GM12878 (cell line): ENCODE measurements around the gene PTPRJ. TPM values are rescaled to one million over a fixed set of nuclear protein-coding genes. Genes with fewer than 3 reads are reported as not detected.

Experiments used
- ATAC-seq: fragments of 200-7000 bp; cut with Tn5 transposase; 3 replicates; pipeline ENCODE4 v1.9.1; 2020; ENCODE audit warnings: mild to moderate bottlenecking, moderate library complexity
- BruUV-seq: library from RNA; stranded (reverse); fragments of 400-500 nt; replicated peaks from 2 replicates; lab custom pipeline; 2021; lab: Mats Ljungman, UMichigan
- CTCF ChIA-PET: fragments of 300-600 bp; sonication (Branson Sonifier 250); formaldehyde crosslinking; extraction: SDS; loops from one replicate; lab custom pipeline; 2021; ENCODE audit warnings: inconsistent platforms; lab: Yijun Ruan, JAX
- POLR2A ChIA-PET: fragments of 350-600 bp; formaldehyde crosslinking; extraction: SDS; loops from one replicate; lab custom pipeline; 2021; ENCODE audit warnings: inconsistent platforms; lab: Charles Lee
- RAD21 ChIA-PET: fragments of 300-600 bp; sonication (Branson Sonifier 250); formaldehyde crosslinking; loops from one replicate; lab custom pipeline; 2023; ENCODE audit warnings: antibody characterized with exemption; ENCODE audit not compliant: unreplicated experiment; lab: Charles Lee
- SMC1A ChIA-PET: fragments of 300-600 bp; sonication (Branson Sonifier 250); formaldehyde crosslinking; loops from one replicate; lab custom pipeline; 2023; ENCODE audit not compliant: unreplicated experiment, uncharacterized antibody; lab: Charles Lee
- DNase-seq: peaks from one replicate; pipeline ENCODE4 v3.0.0-alpha.2; 2011; ENCODE audit warnings: low read depth, low spot score
- FAIRE-seq: peaks from 3 replicates; lab custom pipeline; 2011; peaks lifted over from hg19 to GRCh38; lab: Jason Lieb, UNC
- H2AFZ ChIP-seq: 2 replicates; pipeline ENCODE4 v1.6.0; 2011; ENCODE audit warnings: low read depth, low read length, control low read depth; ENCODE audit not compliant: control insufficient read depth
- H3K27ac ChIP-seq: 2 replicates; pipeline ENCODE4 v1.5.1; 2011; ENCODE audit warnings: control low read depth; ENCODE audit not compliant: control insufficient read depth, insufficient read depth
- H3K27me3 ChIP-seq, 2 experiments: replicated peaks in 1 of 2; 2 replicates each; pipeline versions ENCODE4 v1.6.0 to v1.6.1; 2011; ENCODE audit warnings: low read length in 1 of 2; ENCODE audit not compliant: control insufficient read depth in 2 of 2, insufficient read depth in 2 of 2
- H3K36me3 ChIP-seq, 2 experiments: 2 replicates each; pipeline ENCODE4 v1.5.1; 2011; ENCODE audit warnings: low read length in 1 of 2; ENCODE audit not compliant: control insufficient read depth in 2 of 2, insufficient read depth in 2 of 2
- H3K4me1 ChIP-seq: 2 replicates; pipeline ENCODE4 v1.6.1; 2011; ENCODE audit warnings: mild to moderate bottlenecking, low read length, moderate library complexity, mixed read lengths; ENCODE audit not compliant: control insufficient read depth, insufficient read depth
- H3K4me2 ChIP-seq: 2 replicates; pipeline ENCODE4 v1.6.0; 2011; ENCODE audit warnings: control low read depth; ENCODE audit not compliant: control insufficient read depth, insufficient read depth
- H3K4me3 ChIP-seq: fragments of 200-600 bp; sonication (generic); 2 replicates; pipeline ENCODE4 v1.5.1; 2016
- H3K79me2 ChIP-seq: 2 replicates; pipeline ENCODE4 v1.6.0; 2011; ENCODE audit warnings: low read length; ENCODE audit not compliant: control insufficient read depth, insufficient read depth
- H3K9ac ChIP-seq: 2 replicates; pipeline ENCODE4 v1.8.0; 2011; ENCODE audit warnings: low read length, control low read depth, mixed read lengths; ENCODE audit not compliant: control insufficient read depth, insufficient read depth
- H3K9me3 ChIP-seq: replicated peaks from 3 replicates; pipeline ENCODE4 v1.5.1; 2011; ENCODE audit warnings: mild to moderate bottlenecking, low read length; ENCODE audit not compliant: control insufficient read depth, insufficient read depth
- H4K20me1 ChIP-seq: 2 replicates; pipeline ENCODE4 v1.6.0; 2011; ENCODE audit not compliant: control insufficient read depth, insufficient read depth
- BCL11A ChIP-seq: IDR thresholded peaks from 2 replicates; pipeline ENCODE4 v1.6.1; 2011; ENCODE audit warnings: low read depth, low read length
- E2F8 ChIP-seq: fragments of 450-650 bp; IDR thresholded peaks from 2 replicates; pipeline ENCODE4 v1.6.1; 2018; ENCODE audit warnings: mild to moderate bottlenecking, low read depth, moderate library complexity; ENCODE audit not compliant: partially characterized antibody
- HDAC6 ChIP-seq: fragments of 200-600 bp; sonication (generic); IDR thresholded peaks from one replicate; pipeline ENCODE4 v1.8.0; 2017; ENCODE audit warnings: antibody characterized with exemption; ENCODE audit not compliant: unreplicated experiment
- MEF2A ChIP-seq: IDR thresholded peaks from 2 replicates; pipeline ENCODE4 v1.6.1; 2011; ENCODE audit warnings: low read depth, mild to moderate bottlenecking, low read length, moderate library complexity; ENCODE audit not compliant: insufficient read depth
- RAD21 ChIP-seq: IDR thresholded peaks from 2 replicates; pipeline ENCODE4 v1.6.1; 2011; ENCODE audit warnings: mild to moderate bottlenecking, low read depth, low read length, moderate library complexity; ENCODE audit not compliant: insufficient read depth
- REST ChIP-seq: IDR thresholded peaks from 2 replicates; pipeline ENCODE4 v1.6.1; 2012; ENCODE audit warnings: mild to moderate bottlenecking, low read depth, low read length
- SPI1 ChIP-seq: IDR thresholded peaks from 2 replicates; pipeline ENCODE4 v1.6.1; 2011; ENCODE audit warnings: low read depth, mild to moderate bottlenecking, low read length, moderate library complexity, borderline replicate concordance; ENCODE audit not compliant: insufficient read depth
- ZNF217 ChIP-seq: fragments of 450-650 bp; IDR thresholded peaks from 2 replicates; pipeline ENCODE4 v1.6.1; 2017; ENCODE audit warnings: antibody characterized with exemption, mild to moderate bottlenecking
- WGBS: methylation state at CpG from one replicate; pipeline ENCODE4 v1.1.6; 2016; ENCODE audit warnings: low lambda C conversion rate; ENCODE audit not compliant: insufficient replicate concordance, insufficient coverage; ENCODE audit errors: missing lambda C conversion rate; 5-methylcytosine and 5-hydroxymethylcytosine counted together
- in situ Hi-C: fragments of 300-500 bp; cut with MboI; formaldehyde crosslinking; loops from 9 replicates; pipeline ENCODE4 v1.14.3; 2018; ENCODE audit warnings: mixed read lengths
- intact Hi-C: fragments of 100-400 bp; cut with micrococcal nuclease; formaldehyde crosslinking; loops from one replicate; pipeline ENCODE4 v1.14.2; 2022; ENCODE audit not compliant: unreplicated experiment
- polyA plus RNA-seq, 11 experiments: library from polyadenylated mRNA; depleted of rRNA in 4 of 11; unstranded in 6 of 11; stranded (reverse) in 5 of 11; fragments of >200 nt; fragmentation: Nextera tagmentation in 4 of 11; fragmentation: Illumina TruSeq in 1 of 11; extraction: Ambion mirVana in 4 of 11; extraction: Trizol in 1 of 11; gene quantifications; 1 replicate in 1 of 11; 2 replicates in 10 of 11; pipeline versions ENCODE4 v1.2.1 to v1.2.3, GENCODE V29; 2011 to 2016; ENCODE audit warnings: inconsistent platforms in 2 of 11, missing spikeins in 2 of 11, low read depth in 1 of 11
- total RNA-seq, 4 experiments: library from RNA; depleted of rRNA in 3 of 4; stranded (reverse); fragments of >200 nt in 3 of 4; fragmentation: Illumina TruSeq in 1 of 4; extraction: Trizol in 1 of 4; gene quantifications; 2 replicates each; pipeline versions ENCODE4 v1.2.1 to v1.2.3, GENCODE V29; 2013 to 2021
- TF ChIP-seq, protein P1 (sequence below), 3 experiments: IDR thresholded peaks in 2 of 3; conservative IDR thresholded peaks in 1 of 3; 2 replicates each; pipeline ENCODE4 v1.5.1; 2011; ENCODE audit warnings: low read depth in 3 of 3, low read length in 3 of 3, mild to moderate bottlenecking in 3 of 3, control low read depth in 2 of 3, moderate library complexity in 2 of 3, inconsistent platforms in 1 of 3, mixed read lengths in 1 of 3; ENCODE audit not compliant: control insufficient read depth in 2 of 3, insufficient read depth in 1 of 3; ENCODE audit errors: extremely low read depth in 1 of 3
- TF ChIP-seq, protein P2 (sequence below): fragments of 450-650 bp; IDR thresholded peaks from 2 replicates; pipeline ENCODE4 v1.6.1; 2016; ENCODE audit warnings: mild to moderate bottlenecking
- TF ChIP-seq, protein P3 (sequence below): IDR thresholded peaks from 2 replicates; pipeline ENCODE4 v1.6.1; 2011; ENCODE audit warnings: low read depth, mild to moderate bottlenecking, low read length, moderate library complexity, borderline replicate concordance; ENCODE audit errors: extremely low read depth

PTPRJ gene
- total and polyA plus RNA-seq, 10 of the 15 experiments (the other 5 are each of a cell fraction or from before 2014, with no cell fraction given) = 0.22 to 22.4 (median 7.4) TPM

GRCh38 chr11:47980907-47981621 lies 705 bp downstream of the PTPRJ start:
- BruUV-seq = no TSS peak
- ChIA-PET SMC1A (interaction anchor here (1.3 kb wide), 1 partner anchor 128 kb away, joined by 3 read pairs; no protein-coding TSS in a partner anchor), CTCF (no interaction called here), RAD21 (interaction anchor here (0.6 to 3.5 kb wide), 2 partner anchors 39 to 123 kb away, joined by 3 to 12 read pairs; no protein-coding TSS in a partner anchor), POLR2A (no interaction called here)
- Histone ChIP-seq H3K9me3 (no peaks in the 10 kb centered on the region), H3K4me2 (peak overlapping the region; percentile 51), H3K27me3 (peaks cover 0 to 3% of the 10 kb centered on the region in 2 experiments; a peak in 2 of 4 replicates), H4K20me1 (no peaks in the 10 kb centered on the region), H3K79me2 (peaks cover 46% of the 10 kb centered on the region), H3K27ac (peak overlapping the region; percentile 68), H3K4me1 (peaks cover 18% of the 10 kb centered on the region), H3K36me3 (no peaks in the 10 kb centered on the region), H3K9ac (peak overlapping the region; percentile 76), H2AFZ (peak overlapping the region; percentile 65), H3K4me3 (peak overlapping the region; percentile 96)
- no peak for DNase-seq
- peak; percentile 75 for ATAC-seq
- in situ Hi-C loops = no loop called here
- intact Hi-C loops = loop anchor here (5.0 kb wide), 1 partner anchor 126 kb away; no protein-coding TSS in a partner anchor
- FAIRE-seq = no peak
- under 1% methylated on average over 29 of the region's 82 CpGs for WGBS
- no peak for TF ChIP-seq SPI1
- peak; percentile 9 for TF ChIP-seq HDAC6
- TF ChIP-seq, protein P1, sequence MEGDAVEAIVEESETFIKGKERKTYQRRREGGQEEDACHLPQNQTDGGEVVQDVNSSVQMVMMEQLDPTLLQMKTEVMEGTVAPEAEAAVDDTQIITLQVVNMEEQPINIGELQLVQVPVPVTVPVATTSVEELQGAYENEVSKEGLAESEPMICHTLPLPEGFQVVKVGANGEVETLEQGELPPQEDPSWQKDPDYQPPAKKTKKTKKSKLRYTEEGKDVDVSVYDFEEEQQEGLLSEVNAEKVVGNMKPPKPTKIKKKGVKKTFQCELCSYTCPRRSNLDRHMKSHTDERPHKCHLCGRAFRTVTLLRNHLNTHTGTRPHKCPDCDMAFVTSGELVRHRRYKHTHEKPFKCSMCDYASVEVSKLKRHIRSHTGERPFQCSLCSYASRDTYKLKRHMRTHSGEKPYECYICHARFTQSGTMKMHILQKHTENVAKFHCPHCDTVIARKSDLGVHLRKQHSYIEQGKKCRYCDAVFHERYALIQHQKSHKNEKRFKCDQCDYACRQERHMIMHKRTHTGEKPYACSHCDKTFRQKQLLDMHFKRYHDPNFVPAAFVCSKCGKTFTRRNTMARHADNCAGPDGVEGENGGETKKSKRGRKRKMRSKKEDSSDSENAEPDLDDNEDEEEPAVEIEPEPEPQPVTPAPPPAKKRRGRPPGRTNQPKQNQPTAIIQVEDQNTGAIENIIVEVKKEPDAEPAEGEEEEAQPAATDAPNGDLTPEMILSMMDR (IDR thresholded peaks at IDR 0.05 in 2 of 3, conservative IDR thresholded peaks at IDR 0.05 in 1 of 3; ENCODE audit: control insufficient read depth in 2 of 3, extremely low read depth in 1 of 3, insufficient read depth in 1 of 3, low read depth in 3 of 3, low read length in 3 of 3) = peak in 2 of 3 experiments; percentile 9 to 24; a peak in 2 of 6 replicates
- no peak for TF ChIP-seq REST
- TF ChIP-seq ZNF217 = no peak
- TF ChIP-seq RAD21 = peak; percentile 15; the same call in 1 of the 2 replicates
- TF ChIP-seq, protein P2, sequence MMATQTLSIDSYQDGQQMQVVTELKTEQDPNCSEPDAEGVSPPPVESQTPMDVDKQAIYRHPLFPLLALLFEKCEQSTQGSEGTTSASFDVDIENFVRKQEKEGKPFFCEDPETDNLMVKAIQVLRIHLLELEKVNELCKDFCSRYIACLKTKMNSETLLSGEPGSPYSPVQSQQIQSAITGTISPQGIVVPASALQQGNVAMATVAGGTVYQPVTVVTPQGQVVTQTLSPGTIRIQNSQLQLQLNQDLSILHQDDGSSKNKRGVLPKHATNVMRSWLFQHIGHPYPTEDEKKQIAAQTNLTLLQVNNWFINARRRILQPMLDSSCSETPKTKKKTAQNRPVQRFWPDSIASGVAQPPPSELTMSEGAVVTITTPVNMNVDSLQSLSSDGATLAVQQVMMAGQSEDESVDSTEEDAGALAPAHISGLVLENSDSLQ = no peak
- TF ChIP-seq, protein P3, sequence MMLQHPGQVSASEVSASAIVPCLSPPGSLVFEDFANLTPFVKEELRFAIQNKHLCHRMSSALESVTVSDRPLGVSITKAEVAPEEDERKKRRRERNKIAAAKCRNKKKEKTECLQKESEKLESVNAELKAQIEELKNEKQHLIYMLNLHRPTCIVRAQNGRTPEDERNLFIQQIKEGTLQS = no peak
- no peak for TF ChIP-seq BCL11A
- TF ChIP-seq MEF2A = no peak
- no peak for TF ChIP-seq E2F8
